H54 (cell line): ENCODE data around the gene KREMEN1.

ENCODE experiments used
- DNase-seq: peaks from one replicate; pipeline ENCODE4 v3.0.0; 2011; ENCODE audit warnings: low spot score, mixed read lengths; ENCODE audit not compliant: insufficient read length
- FAIRE-seq: peaks from 3 replicates; lab custom pipeline; 2011; peaks lifted over from hg19 to GRCh38; lab: Jason Lieb, UNC
- POLR2A ChIP-seq: IDR thresholded peaks from 2 replicates; pipeline ENCODE4 v1.6.1; 2011; ENCODE audit warnings: low read depth, mild to moderate bottlenecking, low read length

The KREMEN1 gene

GRCh38 chr22:29205252-29205593 lies 132.4 kb downstream of the KREMEN1 start:
- TF ChIP-seq POLR2A, result no peak
- FAIRE-seq, result no peak
- no peak for DNase-seq

- TF ChIP-seq POLR2A, result no peak
- FAIRE-seq (no peak), DNase-seq (no peak)
Observed at GRCh38 chr22:29205594-29206371, 132.9 kb downstream of the KREMEN1 start, which contains the start of gene EMID1. TSS of gene EMID1 (plus strand) at chr22:29205896. CDS start at chr22:29206039, 143 bp downstream.

- TF ChIP-seq POLR2A, result no peak
- DNase-seq, result no peak
- FAIRE-seq, result no peak
Observed at GRCh38 chr22:29206372-29207242, 133.8 kb downstream of the KREMEN1 start.

- TF ChIP-seq POLR2A, result no peak
- no peak for FAIRE-seq
- DNase-seq, result no peak
Observed at GRCh38 chr22:29207243-29207550, 134.4 kb downstream of the KREMEN1 start.

GRCh38 chr22:29207562-29208501 lies 135.0 kb downstream of the KREMEN1 start:
- FAIRE-seq (no peak), DNase-seq (no peak)
- TF ChIP-seq POLR2A, result no peak

GRCh38 chr22:29208502-29208862 lies 135.6 kb downstream of the KREMEN1 start:
- FAIRE-seq, result no peak
- TF ChIP-seq POLR2A, result no peak
- no peak for DNase-seq

GRCh38 chr22:29208879-29209623 lies 136.2 kb downstream of the KREMEN1 start:
- TF ChIP-seq POLR2A, result no peak
- no peak for DNase-seq
- no peak for FAIRE-seq

GRCh38 chr22:29209624-29209929 lies 136.7 kb downstream of the KREMEN1 start:
- DNase-seq (no peak), FAIRE-seq (no peak)
- no peak for TF ChIP-seq POLR2A

- no peak for TF ChIP-seq POLR2A
- DNase-seq (no peak), FAIRE-seq (no peak)
Observed at GRCh38 chr22:29211066-29211465, 138.2 kb downstream of the KREMEN1 start.

- no peak for DNase-seq
- TF ChIP-seq POLR2A, result no peak
- FAIRE-seq, result no peak
Observed at GRCh38 chr22:29211466-29211865, 138.6 kb downstream of the KREMEN1 start.

- FAIRE-seq, result no peak
- TF ChIP-seq POLR2A, result no peak
- no peak for DNase-seq
Observed at GRCh38 chr22:29212743-29213142, 139.9 kb downstream of the KREMEN1 start.

GRCh38 chr22:29213493-29213892 lies 140.7 kb downstream of the KREMEN1 start:
- DNase-seq, result no peak
- FAIRE-seq, result no peak
- no peak for TF ChIP-seq POLR2A

- DNase-seq, result no peak
- no peak for TF ChIP-seq POLR2A
- no peak for FAIRE-seq
Observed at GRCh38 chr22:29214232-29214631, 141.4 kb downstream of the KREMEN1 start.
